Stimulated activated CD4-positive, alpha-beta T cell treated with anti-CD3 and anti-CD28 coated beads, Interleukin-2, amount 100 ng/mL, for 24 hours (primary cell): Measurements from ENCODE around the gene GAS7.
A peak's percentile ranks its signal among the peaks of the same experiment; 100 is the strongest.

ENCODE experiments used
- DNase-seq, 2 donors: peaks; one replicate each; pipeline ENCODE4 v3.0.0-alpha.2; 2020

GAS7 gene

DNA sequence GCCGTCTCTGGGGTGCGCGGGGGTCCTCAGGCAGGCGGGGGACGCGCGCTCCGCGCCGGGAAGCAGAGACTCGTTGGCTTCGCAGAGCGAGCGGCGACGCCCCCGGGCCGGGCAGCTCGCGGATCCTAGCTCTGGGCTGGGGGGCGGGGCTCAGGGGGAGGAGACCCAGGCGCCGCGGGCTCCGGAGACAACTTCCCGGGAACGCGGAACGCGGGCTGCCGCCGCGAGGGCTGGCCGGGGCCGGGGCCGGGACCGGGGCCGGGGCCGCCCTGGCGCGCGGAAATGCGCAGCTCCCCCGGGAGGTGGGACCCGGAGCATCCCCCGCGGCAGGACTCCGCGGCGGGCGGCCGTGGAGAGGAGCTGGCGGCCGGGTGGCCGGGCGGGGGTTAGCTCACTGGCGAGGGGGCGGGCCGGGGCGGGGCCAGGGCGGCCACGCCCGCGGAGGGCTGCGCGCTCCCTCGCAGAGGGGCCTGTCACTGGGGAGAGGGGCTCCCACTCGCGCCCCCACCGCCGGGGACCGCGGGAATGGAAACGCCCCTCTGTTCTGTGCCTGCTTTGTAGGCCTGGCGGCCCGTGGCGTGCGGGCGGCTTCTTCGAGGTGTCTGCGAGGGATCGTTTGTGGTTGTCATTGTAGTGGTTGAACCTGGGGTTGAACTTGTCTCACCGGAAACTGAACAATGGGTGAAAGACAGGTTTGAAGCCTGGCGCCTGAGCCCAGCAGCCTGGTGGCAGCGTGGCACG, at the start of gene GAS7:
TSS of gene GAS7 (minus strand) at position 98 of the 741 bp plus-strand sequence.
- DNase-seq, result peak in 1 of 2 donors; percentile 40

DNA sequence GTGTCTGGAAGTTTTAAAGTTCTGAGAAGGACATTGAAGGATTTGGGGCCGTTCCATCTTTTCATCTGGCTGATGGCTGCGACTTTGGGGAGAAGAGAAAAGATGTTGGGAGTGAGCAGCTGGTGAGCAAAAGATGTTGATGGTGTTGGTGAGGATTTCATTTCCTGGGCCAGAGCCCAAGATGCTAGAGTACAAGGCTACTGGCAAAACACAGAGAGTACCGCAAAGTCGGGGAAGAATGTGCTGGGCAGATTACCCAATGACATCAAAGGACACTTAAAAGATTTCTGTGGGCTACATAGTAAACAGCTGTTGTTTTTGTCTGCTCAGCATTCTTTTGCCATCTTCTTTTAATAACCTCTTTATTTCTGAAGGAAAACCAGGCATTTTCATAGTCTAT, 49.4 kb upstream of the GAS7 start:
- DNase-seq, result no peak

DNA sequence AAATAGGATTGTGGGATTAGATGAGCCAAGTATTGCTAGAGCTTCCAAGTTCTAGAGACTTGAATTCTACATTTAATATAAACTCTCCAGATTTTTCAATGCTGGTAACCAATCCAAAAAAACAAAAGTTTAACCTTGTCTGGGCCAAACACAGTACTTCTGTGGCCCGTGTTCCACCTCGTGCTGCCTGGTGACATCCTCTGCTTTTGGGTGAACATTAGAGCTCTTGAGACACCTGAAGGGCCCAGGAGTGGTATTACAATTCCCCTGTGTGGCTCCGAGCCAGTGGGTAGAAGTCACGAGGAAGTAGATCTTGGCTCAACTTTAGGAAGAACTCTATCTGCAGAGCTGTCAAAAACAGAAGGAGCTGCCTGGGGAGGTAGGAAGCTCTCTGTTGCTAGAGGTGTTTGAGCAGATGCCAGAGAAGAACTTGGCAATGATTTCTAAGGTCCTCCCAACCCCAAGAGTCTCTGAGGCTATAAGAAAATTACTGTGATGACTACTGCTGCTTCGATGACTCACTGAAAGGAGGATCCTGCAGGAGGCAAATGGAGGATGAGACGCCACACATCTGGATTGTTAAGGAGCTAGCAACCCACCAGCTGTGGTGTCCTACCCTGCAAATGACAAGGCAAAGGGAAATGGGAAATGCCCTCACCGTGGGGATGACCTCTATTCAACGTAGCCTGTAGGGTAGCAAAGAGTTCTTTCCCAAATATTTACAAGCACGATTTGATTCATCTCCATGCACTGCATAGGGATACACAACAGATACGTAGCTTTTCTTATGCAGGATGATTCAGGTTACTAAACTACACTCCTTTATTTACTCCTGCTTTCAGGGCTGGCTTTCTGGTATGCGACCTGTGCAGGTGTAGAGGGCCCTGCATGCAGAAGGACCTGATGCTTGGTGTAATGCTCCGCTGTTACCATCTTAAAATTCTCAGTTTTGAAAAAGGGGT, 45.8 kb upstream of the GAS7 start:
- DNase-seq, result no peak

DNA sequence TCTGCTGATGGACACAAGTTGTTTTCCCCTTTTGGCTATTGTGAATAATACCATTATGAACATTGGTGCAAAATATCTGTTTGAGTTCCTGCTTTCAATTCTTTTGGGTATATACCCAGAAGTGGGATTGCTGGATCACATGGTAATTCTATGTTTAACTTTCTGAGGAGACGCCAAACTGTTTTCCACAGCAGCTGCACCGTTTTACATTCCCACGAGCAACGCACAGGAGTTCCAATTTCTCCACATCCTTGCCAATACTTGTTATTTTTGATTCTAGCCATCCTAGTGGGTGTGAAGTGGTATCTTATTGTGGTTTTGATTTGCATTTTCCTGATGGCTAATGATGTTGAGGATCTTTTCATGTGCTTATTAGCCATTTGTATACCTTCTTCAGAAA, 43.4 kb upstream of the GAS7 start:
- DNase-seq, result no peak

DNA sequence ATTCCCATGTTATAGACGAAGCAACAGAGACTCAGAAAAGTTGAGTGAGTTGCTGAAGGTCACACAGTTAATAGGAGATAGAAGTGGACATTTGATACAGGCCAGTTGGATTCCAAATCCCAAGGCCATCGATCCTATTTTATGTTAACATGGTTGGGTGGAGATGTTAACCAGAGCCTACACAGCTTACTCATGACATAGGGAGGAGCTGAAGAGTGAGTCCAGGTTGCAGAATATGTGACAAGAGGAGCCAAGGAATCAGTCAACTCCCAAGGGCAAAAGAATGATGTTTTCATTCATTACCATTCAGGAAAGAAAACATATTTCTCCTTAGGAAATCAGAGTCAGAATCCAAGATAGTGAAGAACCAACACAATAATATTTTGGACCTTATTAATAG, 40.3 kb upstream of the GAS7 start:
- DNase-seq, result no peak

DNA sequence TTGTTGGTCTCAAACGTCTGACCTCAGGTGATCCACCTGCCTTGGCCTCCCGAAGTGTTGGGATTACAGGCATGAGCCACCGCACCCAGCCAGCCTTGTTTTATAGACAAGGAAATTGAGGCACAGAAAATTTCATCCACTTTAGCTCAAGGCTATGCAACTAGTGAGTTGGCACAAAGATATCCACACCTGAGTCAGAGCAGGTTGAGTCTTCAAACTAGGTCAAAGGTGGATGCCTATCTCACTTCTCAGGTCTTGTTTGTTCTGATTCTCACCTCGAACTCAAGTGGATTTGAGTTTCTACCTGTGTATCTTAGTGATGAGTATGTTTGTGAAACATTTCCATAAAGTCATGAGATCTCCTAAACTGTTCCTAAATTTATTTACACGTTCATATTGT, 35.6 kb upstream of the GAS7 start:
- DNase-seq, result no peak

DNA sequence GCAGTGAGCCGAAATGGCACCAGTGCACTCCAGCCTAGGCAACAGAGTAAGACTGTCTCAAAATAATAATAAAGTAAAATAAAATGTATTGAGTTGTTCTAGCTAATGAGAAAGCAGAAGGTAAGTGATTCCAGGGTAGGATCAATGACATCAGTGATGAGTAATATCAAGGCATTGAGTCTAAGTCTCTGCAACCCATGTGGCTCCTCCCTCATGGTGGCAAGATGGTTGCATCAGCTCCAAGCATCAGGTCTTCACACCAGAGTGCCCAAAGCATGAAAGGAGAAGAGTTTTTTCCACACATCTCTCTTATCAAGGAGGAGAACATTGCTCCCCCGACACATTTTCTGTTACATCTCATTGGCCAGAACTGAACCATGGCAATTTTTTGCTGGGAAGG, 34.8 kb upstream of the GAS7 start:
- no peak for DNase-seq

DNA sequence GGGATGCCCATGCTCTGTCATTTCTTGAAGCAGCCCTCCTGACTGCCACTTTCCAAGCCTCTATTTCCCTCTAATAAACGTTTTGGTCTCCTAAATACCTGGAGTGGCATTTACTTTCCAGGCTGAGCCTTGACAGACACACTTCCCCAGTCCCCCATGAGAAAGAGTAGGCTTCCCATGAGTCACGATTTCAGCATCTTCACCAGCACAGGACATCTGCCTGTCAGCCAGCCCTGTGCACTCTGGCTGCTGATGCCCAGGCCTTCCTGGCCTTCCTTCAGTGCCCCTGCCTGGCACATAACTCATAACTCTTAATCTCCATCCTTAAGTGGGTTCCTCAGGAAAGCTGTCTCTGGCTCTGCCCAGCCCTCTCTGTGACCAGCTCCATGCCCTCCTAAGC, 30.8 kb upstream of the GAS7 start:
- no peak for DNase-seq

DNA sequence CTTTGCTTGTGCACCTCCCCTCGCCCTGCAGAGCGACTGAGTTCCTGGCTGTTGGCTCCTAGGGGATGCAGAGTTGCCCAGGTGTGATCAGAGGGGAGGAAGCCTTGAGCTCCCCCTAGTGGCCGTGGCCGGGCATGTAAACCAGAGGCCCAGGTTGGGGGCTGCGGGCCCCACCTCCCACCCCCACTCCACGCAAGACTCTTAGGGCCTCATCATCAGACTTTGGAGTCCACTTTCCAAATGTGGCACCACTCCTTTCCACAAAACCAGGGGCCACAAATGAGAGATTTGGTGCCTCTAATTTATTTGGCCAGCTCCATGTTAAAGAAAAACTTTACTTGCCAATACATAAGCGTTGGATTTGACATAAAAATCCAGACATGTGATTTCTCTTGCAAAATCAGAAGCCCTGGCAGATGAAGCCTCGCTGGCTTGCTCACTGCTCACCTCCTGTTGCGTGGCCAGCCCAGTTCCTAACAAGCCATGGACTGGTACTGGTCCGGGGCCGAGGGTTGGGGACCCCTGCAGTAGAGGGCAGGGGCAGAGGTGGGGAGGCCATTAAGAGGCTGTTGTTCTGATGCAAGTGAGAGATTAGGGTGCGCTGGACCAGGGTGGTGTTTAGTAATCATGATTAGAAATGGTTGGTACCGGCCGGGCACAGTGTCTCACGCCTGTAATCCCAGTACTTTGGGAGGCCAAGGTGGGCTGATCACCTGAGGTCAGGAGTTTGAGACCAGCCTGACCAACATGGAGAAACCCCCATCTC, 28.7 kb upstream of the GAS7 start:
- peak; percentile 30 to 51 for DNase-seq

DNA sequence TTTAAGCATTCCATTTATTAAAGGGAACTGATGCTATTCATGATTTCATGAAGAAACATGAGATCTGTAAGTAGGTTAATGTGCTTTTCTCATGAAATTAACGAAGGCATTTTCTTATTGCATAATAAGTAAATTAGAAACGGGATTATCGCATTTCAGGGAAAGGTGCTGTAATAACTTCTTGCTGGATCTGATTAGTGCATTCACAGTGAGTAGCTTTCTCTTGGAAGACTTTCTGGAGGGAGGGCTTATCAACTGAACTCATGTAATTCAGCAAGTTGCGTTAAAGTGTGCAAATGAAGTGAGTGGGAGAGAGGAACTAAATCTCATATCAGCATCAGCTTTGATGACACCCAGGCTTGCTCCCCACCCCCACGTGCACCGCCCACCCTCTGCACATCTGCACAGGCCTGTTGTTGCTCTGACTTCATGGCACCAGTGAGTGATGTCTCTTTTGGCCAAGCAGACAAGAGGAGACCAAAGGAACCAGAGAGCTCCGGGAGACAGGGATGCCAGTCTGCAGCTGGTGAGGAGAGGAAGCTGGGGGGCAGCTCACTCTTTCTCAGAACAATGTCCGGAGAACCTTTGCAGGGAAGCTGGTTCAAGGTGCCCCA, 26.3 kb upstream of the GAS7 start:
- DNase-seq, result no peak

DNA sequence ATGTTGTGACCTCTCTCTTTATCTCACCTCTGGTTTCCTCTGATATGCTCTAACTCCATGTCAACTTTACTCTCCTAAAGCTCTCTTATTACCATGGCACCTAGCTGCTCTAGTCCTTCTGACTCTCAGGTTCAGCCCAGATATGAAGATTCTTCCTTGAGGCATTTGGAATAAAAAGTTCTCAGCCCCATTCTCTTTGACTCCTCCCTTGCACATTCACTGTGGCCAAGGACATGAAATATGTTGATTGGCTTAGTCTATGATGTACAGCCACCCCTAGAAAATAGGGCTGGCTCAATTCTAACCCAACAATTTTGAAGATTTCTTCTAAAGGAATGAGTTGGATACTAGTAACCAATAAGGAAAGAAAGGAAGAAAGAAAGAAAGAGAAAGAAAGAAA, 20.8 kb upstream of the GAS7 start:
- no peak for DNase-seq

DNA sequence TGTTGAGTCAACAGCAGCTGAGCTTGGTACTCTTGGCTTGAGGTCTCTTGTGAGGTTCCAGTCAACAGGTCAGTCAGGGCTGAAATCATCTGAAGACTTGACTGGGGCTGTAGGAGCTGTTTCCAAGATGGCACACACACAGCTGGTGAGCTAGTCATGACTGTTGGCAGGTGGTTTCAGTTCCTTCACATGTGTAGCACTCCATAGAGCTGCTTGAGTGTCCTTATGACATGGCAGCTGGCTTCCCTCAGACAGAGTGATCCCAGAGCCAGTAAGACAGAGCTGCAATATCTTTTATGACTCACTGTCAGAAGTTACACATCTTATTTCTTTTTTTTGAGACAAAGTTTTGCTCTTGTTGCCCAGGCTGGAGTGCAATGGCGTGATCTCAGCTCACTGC, 19.5 kb upstream of the GAS7 start:
- no peak for DNase-seq

DNA sequence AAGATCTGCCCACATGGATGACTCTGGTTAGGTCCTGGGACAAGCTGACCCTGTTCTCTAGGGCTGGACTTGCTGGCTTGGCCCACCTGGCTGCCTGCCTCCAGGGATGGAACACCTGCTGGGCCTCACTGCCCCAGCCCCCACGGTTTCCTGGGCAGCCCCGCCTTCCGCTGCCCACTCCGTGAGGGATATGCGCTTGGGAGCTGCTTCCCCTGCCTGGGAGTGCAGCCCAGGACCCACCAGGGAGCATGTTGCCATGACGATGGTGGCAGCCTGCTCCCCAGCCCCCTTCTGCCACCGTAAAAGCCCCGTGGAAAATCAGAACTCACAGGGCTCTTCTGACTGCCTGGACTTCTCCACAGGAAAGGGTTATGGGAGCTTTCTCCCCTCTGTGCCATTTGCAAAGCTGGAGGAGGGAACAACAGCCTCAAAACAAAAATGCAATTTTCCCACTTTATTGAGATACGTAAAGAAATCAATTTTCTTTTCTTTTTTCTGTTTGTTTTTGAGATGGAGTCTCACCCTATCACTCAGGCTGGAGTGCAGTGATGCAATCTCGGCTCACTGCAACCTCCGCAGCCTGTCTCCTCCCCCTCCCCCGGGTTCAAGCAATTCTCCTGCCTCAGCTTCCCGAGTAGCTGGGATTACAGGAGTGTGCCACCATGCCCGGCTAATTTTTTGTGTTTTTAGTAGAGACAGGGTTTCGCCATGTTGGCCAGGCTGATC, 18.0 kb upstream of the GAS7 start:
- no peak for DNase-seq

DNA sequence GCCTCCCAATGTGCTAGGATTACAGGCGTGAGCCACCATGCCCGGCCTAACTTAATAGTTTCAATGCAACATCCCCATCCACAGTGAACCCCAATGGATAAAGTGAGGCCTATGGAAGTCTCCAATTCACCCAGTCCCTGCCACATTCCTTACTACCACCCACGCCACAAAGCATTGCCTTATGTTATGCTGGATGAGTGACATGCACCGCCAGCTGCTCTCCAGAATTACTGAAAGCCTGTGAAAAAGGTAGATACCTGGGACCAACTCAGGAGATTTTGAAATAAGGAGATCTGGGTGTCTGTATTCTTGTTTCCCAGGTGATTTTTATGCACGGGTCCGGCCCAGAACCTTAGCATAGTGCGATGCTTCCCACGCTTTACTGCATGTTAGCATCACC, 16.9 kb upstream of the GAS7 start:
- no peak for DNase-seq

DNA sequence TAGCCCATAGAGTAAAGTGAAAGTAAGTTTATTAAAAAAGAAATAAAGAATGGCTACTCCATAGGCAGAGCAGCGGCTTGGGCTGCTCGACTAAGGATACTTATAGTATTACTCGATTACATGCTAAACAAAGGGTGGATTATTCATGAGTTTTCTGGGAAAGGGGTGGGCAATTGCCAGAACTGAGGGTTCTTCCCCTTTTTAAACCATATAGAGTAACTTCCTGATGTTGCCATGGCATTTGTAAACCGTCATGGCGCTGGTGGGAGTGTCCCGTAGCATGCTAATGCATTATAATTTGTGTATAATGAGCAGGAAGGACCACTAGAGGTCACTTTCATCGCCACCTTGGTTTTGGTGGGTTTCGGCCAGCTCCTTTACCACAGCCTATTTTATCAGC, 13.3 kb upstream of the GAS7 start:
- DNase-seq, result no peak

DNA sequence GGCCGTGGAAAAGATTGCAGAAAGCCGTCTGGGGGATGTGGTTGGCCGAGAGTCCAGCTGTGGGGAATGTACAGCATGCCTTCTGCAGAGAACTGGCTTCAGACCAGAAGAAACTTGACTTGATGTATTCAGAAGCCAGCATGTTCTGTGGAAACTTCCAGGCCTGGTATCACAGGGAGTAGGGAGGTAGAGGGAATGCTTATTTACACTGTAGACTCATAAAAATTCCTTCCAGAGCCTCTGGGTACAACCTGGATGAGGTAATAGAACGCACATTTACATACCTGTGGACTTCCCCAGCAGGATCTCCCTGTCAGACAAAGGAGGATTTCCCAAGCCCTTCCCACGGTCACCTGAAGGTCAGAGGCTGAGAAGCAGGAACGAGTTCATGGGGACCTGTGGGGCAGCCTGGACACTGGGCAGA, 11.8 kb upstream of the GAS7 start:
- DNase-seq, result no peak

DNA sequence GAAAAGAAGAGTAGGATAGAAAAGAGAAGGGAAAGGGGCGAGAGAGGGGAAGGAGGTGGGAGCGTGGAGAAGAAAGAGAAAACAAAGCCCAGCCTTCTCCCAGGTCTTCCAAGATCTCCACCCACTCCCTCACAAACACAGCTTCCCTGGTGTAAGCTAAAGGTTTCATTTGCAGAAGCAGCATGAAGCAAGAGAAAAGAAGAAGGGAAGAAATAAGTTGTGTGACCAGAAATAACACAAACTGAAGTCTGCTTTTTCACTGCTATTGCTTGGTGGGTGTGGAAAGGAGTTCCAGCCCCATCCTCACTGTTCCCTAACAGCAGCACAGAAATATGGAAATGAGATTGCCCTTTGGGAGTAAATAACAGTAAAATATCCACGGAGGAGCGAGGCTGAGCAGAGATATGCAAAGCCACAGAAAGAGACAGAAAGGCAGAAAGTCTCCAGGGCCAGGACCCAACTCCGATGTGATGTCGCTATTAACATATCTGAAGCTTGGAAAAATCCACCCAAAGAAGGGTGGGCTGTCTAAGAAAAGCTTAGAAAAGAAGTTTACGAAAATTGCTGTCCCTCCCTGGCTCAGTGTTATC, 10.3 kb upstream of the GAS7 start:
- DNase-seq, result no peak

DNA sequence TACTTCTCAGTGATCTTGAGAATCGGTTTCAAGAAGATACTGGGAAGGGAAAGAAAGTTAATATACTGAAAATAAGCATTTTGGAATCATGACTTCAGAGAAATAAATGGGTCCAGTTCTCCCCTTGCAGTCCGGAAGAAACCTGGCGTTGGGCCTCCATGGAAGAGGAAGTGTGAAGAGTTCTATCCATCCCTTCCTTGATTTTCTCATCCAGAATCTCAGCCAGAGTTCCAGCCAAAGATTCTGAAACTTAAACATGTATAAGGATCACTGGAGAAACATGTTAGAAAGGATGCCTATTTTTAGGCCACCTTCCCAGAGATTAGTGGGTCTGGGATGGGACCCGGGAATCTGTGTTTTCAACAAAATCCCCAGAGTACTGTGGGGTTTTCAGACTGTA, 8.7 kb upstream of the GAS7 start:
- DNase-seq, result no peak

DNA sequence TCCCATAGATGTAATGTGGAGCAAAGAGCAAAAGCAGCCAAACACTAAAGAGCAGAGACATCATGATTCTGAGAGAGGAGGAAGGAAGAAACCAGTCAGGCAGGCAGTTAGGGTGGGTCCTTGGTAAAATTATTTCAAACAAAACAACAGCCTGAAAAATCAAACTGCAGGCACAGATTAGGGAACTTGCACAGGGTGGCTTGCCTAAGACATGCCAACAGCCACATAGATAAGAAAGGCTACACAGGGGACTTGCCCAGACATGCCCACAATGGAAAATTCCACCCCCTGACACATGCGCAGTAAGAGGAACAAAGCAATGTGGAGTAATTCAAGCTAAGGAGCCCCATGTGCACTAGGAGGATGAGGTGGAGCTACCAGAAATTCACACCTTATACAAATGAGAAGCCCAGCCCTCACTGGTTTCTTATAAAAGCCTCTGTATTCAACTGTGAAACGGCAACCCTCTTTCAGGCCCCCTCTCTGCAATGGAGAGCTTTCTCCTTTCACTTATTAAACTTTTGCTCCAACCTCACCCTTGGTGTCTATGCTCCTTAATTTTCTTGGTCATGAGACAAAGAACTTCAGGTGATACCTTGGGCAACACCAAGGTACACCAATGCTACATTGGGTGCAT, 7.3 kb upstream of the GAS7 start:
- DNase-seq, result no peak

DNA sequence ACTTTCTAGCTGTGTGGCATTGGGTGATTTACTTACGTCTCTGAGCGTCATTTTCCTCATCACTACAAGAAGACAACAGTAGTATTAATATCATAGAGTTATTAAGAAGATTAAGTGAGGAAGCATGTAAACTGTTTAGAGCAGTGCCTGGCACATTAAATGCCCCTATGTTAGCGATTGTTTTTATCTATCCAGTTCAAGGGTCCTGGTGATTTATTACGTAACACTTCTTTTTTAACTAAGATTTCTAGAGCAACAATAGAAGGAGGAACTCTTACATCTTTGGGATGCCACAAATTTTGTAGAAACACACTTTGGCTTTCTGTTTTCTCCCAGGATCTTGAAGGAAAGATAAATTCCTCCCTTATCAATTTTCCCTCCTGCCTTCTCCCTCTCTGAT, 3.3 kb upstream of the GAS7 start:
- no peak for DNase-seq

DNA sequence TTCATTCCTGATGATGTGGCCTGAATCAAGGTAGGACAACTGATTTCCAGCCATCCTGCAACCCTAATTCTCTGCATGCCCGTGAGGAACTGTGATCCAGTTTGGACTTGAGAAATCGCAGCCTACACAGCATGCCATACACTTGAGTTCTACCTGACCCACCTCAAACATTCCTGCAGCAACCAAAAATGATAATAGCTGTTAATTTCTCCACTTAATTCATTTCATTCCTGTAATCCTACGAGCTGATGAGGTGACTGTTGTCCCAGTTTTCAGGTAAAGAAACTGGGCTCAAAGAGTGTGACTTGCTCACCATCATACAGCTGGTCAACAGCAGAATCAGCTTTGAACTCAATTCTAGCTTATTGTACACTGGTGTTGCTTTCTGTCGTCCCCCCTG, 2.2 kb upstream of the GAS7 start:
- DNase-seq, result no peak
